HG02938 (cell line): ENCODE results near the gene FEV.

Experiments
- ATAC-seq: cut with Tn5 transposase; IDR thresholded peaks from one replicate; pipeline ENCODE4 v1.9.1; 2021; ENCODE audit warnings: mild to moderate bottlenecking, moderate library complexity; ENCODE audit not compliant: unreplicated experiment

FEV gene

GRCh38 chr2:218993345-218994315, 8.6 kb upstream of the FEV start, which contains the start of gene CRYBA2:
CRYBA2 (minus strand) TSS chr2:218993422; CDS start chr2:218993176, 246 bp downstream.
- no peak for ATAC-seq

DNA sequence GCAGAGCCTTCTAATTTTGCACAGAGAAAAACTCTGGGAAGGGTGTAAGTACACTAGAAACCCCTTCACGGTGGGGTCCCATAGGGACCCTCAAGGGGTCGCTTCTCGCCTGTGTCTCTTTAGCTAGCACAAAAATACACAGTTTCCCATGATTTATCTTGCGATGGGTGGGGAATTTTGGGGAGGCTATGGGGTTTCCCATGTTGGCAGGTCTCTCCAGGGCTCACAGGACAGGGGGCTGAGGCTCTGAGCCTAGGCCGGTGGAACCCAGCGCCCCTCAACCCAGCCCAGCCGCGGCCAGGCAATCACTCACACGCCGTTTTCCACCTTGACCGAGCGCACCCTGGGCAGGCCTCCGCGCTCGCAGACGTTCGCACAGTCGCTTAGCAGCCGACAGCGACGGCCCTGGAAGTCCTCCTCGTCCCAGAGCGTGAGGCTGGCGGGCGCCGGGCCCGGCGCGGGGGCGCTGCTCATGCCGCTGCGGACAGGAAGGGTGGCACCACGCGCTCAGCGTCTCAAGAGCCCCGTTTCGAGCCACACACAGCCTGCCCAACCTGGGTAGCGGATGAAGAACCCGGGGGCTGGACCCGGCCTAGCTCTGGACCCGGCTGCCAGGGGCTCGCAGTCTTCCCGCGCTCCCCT, 7.8 kb upstream of the FEV start:
- no peak for ATAC-seq

DNA sequence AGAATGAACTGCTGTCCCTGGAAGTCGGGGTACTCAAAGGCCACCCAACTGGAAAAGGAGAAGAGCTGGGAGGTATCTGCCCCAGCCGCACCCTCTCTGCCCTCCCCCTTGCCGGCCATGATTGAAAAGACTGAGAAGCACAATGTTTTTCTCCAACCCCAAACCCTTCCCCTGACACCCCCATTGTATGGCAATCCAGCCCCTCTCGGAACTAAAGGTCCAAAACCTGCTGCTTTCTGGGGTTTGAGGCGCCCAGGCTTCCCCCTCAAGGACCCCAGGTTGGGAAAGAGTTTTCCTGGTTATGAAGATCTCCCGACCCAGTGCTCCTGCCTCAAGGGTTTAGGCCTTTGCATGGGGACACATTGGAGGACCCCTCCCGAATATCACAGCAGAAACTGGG, 7.2 kb upstream of the FEV start:
- no peak for ATAC-seq

DNA sequence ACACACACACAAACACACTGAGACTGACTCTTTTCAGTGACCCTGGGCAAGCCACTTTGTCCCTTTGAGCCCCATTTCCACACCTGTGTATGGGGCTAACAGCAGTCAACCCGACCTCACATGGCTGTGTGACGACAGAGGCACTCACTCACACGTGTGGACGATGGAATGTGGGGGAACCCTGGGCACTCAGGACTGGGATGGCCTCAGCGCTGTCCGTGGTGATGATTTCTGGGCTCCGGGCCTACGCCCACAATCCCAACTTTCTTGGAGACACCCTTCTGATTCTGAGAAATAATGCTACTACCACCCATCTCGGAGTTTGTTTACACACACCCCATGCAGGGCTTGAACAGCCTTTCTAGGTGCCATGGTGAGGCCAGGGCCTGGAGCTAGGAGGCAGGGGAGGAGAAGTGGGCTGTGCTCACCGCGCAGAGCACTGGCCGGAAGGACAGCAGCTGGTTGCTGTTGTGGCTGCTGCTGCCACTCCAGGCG, 6.7 kb upstream of the FEV start:
- no peak for ATAC-seq

GRCh38 chr2:218990612-218991011, 5.6 kb upstream of the FEV start:
- no peak for ATAC-seq

DNA sequence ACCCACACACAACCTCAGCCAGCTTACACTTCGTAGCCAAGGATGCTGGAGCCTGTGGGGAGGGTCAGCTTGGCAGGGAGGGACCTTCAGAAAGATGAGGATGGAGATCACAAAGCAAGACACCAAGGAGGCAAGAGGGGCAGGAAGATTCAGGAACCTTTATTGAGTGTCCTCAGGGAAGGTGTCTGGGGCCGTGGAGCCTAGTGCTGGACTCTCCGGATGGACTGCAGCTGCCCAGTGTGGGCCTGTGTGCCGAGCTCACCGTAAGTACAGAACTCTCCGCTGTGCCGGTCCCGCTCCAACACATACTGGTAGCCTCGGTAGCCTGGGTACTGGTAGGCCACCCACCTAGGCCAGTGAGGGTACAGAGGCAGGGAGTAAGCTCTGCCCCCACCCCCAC, 5.1 kb upstream of the FEV start:
- no peak for ATAC-seq

GRCh38 chr2:218988650-218989049, 3.7 kb upstream of the FEV start:
- no peak for ATAC-seq

DNA sequence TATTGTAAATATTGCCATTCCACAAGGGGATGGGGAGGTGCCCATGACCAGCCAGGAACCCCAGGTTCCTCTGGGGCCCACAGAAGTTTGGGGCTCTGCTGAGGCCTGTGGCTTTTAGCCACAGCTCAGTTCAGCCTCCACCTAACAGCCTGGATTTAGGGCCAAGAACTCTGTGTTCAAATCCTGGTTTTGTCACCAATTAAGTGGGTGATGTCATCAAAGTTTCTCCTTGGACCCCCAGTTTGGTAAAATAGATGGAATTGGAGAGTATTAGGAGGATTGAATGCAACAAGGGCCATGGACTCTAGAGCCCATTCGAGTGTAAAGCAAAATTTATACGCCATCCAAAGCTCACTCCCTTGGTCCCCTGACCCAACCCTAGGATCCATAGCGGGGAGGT, 3.2 kb upstream of the FEV start:
- no peak for ATAC-seq

DNA sequence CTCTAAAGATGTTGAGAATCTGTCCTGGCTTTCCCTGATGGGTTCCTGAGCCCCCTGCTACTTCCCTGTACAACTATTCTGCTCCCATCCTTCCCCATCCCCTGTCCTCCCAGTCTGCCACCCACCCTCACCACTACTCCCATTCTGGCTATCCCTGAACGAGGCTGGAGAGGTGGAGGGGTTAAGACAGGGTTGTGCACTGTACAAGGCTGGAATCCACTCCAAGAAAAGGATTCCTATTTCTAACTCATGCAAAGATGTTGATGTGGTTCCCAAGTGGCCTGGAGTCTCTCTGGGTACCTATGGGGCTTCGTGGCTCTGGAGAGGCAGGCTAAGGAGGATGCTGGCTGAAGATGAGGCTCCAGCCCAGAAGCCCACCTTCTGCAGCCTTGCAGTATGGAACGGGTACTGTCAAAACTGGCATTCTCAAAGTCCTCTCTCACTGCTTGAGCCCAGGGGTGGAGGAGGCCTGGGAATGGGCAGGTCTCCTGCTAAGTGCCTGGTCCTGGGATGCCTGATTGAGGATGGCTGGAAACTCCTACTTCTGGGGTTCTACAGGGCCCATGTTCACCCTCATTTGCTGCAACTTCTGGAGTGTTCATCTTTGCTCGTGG, 1.3 kb upstream of the FEV start:
- ATAC-seq, result no peak

DNA sequence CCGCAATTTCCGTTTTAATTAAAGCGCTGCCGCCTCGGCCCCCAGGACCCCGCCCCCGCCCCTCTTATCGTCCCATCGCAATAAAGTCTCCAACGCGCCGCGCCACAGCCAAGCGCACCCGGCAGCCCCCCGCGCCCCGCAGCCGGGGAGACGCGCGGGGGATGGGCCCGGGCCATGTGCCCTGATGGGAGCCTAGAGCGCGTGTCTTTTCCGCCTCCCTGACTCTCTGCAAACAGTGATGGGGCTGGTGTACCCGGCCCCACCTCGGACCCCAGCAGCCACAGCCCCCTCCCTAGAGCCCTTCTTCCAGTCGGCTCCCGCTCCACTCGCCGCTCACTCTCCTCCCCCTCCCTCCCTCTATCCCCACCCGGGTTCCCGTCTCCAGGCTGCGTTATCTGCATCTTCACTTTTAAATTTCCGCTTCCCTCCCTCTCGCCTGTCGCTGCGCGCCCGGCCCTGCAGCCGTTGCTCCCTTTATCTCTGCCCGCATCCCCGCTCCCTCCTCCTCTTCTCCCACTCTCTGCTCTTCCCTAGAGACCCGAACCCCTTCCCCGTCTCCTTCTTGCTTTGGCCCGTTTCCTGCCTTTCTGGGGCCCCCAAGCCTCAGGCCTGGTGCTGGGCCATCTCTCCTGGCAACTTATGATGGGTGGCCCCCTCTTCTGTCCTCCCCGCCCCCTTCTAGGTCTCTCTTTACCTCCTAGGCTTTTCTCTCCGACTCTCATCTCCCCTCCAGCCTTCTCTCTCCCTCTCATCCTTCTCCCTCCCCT, 524 bp upstream of the FEV start:
- ATAC-seq, result no peak

DNA sequence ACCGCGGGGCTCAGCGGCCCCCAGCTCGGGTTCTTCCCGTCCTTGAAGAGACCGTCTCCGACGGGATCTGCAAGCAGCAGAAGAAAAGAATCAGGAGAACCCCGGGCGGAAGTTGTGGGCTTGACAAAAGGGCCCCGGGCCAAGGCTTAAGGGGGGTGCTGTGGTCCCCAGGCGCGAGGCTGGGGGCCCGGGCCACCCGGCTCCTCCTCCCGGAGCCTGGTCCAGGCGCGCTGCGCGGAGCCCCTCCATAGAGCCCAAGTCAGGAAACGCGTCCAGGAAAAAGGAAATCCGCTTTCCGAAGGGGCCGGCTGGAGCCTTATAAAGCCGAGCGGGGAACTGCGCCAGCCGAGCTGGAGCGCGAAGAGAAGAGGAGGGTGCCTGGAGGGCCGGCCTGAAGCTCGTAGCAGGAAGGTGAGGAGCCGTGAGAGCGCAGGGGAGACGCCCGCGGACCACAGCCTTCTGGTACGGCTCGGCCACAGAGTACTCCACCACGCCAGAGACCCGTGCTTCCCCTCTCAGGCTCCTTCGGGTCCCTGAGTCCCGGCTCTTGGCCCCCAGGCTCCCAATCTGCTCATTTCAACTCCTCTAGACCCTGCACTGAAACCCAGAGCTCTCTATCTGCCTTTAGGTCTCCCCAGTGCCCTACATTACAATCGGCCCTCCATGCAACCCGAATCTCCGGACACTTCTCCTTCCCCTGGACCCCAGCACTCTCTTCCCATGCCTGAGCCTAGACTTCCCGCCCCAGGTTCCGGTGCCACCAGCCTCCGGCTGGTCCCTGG, 554 bp downstream of the FEV start:
- ATAC-seq, result no peak

- ATAC-seq, result no peak
Measured at GRCh38 chr2:218983934-218984238, 1.1 kb downstream of the FEV start.

DNA sequence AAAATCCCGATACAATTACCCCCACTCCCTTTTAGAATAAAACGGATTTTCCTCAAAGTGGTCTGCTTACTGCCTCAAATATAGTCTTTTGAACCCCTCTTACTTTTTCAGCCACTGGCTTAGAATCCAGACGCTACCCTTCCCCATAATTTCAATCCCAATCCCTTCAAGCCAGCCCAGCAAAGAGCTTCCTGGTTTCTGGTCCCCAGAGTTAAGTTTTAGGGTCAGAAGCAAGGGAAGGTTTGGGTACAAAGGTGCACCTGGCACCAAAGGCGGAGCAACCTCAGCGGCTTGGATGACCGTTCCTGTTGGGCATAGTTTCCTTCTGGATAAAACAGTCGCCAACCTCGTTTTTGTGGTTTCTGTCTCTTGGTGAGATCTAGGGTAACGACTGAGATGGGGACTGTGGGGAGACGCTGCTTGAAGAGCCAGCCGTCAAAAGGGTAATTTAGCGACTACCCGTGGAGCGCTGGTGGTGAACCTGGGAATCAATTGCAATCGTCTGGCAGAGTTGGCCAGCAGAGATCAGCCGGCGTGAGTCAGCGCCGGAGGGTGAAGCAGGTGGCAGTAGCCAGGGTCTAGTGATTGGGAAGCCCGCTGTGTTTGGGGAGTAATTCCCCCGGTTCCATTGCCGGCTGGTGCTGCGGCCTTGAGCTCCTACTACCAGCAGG, 1.6 kb downstream of the FEV start:
- no peak for ATAC-seq

DNA sequence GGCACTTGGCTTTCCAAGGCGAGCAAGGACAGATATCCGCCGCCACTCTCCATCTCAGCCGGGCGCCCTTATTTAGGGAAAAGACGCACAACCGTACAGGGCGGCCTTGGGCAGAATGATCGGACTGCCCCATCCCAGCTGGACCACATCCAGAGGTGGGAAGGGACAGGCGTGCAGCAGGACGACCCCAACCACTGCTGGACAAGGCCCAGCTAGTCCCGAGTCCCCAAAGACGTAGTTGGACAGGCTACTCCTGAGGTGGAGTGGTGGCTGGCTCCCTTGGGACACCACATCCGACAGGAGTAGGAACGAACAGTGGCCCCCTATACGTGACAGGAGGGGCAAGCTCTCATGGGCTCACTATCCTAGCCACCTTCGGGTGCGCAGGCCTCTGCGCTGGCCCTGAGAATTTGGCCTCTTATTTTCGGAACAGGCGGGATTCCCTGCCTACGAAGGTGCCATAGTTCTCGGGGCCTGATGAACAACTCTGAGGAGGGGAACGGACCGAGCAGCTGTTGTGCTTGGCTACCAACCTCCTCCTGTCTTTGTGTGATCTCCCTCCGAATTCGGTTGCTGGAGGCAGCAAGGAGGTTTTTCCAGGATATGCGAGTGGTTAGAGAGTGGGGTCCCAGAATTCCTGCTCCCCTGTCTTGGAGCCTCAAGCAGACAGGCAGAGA, 2.3 kb downstream of the FEV start:
- ATAC-seq, result no peak

DNA sequence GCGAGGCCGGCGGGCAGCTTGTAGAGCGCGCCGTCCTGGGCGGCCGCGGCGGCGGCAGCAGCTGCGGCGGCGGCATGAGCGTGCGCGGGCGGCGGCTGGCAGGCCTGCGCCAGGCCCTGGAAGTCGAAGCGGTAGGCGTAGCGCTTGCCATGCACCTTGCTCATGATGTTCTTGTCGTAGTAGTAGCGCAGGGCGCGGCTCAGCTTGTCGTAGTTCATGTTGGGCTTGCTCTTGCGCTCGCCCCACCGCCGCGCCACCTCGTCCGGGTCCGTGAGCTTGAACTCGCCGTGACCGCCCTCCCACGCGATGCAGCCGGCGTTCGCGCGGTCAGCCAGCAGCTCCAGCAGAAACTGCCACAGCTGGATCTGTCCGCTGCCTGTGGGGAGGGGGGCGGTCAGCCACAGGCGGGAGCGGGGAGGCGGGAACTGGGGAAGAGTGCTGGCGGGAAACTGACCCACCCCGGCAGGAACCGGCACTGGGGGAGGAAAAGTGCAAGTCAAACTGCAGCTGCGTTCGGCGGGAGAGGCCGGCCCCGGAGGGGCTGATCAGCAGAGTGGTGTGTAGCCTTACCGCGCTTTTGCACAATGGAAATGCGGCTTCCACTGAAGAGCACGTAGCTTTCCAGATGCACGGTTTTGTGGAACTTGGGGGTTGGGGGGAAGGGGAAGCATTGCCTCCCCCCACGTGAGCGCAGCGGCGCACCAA, 3.0 kb downstream of the FEV start:
- ATAC-seq, result no peak

DNA sequence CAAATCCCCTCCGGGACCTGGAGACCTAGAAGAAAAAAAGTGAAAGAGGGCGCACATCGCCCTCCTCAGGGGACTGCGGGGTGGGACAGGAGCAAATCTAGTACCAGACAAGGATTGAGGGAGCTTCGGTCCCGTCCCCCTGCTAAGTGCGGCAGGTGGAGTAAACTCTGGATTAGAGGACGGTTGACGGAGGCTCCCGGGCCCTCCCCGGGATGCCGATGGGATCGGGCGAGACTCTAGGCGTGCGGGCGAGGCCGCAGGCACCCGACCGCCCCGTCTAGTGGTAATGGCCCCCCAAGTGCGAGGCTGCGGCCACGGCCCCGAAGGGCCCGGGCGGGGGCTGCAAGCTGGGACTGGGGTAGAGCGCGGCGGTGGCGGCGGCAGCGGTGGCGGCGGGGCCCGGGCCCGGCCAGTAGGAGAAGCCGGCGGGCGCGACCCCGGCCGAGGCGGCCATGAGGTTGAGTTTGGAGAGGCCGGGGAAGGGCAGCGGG, 3.5 kb downstream of the FEV start:
- ATAC-seq, result no peak

DNA sequence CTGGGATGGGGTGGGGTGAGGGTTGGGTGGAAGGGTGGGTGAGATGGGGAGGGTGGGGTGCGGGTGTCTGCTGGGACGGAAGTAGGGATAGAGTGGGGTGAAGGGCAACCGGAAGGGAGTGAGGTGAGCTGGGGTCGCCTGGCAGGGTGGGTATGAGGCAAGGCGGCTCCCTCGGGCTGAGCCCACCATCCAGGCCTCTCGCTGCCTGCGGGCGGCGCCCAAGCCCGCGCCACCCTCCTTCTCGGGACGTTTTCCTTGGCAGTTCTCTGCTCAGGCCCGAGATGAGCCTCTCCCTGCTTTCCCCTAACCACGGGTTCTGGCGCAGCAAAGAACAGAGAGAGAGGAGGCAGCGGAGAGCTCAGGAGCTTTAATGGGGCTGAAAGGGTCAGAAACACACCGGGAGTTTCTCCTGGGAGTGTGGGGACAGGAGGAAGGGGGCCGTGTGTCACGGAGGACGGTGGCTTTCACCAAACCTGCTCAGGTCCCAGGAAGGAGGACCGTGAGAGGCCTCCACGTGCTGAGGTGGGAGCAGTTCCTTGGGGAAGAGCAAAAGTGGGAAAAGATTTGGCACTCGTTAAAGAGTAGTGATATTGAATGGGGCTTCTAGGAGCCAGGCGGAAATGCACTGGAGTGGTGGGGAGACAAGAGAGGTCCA, 4.1 kb downstream of the FEV start:
- ATAC-seq, result no peak
